HG03520 (cell line): ENCODE data around the gene UBL4A.

Experiments used
- ATAC-seq: cut with Tn5 transposase; IDR thresholded peaks from one replicate; pipeline ENCODE4 v1.9.1; 2021; ENCODE audit warnings: mild to moderate bottlenecking, moderate library complexity; ENCODE audit not compliant: unreplicated experiment

The UBL4A gene

DNA sequence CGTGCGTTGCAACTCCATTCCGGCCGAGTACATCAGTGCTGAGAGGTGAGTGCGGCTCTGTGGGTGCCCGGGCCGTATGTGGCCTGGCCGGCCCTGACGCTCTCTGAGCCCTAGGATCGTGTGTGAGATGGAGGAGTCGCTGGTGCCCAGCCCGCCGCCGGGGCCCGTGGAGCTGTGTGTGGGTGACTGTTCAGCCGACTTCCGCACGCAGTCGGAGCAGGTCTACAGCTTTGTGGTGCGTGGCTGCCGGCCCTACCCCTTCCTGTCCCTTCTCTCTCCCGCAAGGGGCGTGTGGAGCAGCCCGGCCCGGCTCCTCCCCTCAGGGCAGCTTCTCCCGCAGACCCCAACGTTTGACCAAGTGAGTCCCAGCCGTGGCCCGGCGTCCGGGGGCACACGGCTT is 20.4 kb downstream of the UBL4A start:
- ATAC-seq, result no peak

DNA sequence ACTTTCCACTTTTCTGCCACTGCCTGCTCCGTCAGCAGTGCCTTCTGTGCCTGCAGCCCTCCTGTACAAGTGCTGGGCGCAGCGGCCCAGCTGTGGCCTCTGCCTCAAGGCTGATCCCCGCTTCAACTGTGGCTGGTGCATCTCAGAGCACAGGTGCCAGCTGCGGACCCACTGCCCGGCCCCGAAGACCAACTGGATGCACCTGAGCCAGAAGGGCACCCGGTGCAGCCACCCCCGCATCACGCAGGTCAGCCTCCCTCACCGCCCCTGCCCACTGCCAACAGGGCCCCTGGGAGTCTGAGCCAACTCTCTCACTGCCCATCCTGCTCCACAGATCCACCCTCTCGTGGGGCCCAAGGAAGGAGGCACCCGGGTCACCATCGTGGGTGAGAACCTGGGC is 20.8 kb downstream of the UBL4A start:
- ATAC-seq, result no peak

DNA sequence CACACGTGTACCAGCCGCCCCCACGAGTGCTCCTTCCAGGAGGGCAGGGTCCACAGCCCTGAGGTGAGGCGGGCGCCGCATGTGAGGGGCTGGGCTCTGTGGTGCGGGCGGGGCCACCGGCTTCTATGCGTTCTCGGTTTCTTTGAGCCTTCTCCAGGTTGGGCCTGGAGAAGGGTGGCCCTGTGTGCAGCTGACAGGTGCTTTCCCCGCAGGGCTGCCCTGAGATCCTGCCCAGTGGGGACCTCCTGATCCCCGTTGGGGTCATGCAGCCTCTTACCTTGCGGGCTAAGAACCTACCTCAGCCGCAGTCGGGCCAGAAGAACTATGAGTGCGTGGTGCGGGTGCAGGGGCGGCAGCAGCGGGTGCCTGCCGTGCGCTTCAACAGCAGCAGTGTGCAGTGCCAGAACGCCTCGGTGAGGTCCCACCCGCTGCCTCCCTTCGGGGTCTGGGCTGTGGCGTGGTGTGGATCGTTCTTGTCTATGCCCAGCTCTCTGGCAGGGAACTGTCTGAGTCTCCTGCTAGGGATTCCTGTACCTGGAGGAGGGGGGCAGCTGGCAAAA is 21.5 kb downstream of the UBL4A start:
- no peak for ATAC-seq

DNA sequence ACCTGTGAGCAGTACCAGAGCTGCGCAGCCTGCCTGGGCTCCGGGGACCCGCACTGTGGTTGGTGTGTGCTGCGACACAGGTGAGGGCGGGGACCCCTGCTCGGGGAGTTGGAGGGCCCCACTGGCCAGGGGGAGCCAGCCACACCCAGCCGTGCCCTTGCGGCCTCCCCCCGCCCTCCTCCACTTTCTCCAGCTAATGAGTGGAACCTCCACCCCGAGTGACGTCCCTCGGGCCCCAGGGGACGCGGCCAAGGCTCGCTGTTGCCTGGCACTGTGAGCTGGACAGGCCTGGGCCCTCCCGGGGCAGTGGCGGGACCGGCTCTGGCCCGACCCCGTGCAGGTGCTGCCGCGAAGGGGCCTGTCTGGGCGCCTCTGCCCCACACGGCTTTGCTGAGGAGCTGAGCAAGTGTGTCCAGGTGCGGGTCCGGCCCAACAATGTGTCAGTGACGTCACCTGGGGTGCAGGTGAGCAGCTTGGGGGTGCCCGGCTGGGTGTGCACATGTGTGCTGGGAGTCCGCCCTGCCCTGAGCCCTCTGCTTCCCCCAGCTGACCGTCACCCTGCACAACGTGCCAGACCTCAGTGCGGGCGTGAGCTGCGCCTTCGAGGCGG is 22.7 kb downstream of the UBL4A start:
- ATAC-seq, result no peak

DNA sequence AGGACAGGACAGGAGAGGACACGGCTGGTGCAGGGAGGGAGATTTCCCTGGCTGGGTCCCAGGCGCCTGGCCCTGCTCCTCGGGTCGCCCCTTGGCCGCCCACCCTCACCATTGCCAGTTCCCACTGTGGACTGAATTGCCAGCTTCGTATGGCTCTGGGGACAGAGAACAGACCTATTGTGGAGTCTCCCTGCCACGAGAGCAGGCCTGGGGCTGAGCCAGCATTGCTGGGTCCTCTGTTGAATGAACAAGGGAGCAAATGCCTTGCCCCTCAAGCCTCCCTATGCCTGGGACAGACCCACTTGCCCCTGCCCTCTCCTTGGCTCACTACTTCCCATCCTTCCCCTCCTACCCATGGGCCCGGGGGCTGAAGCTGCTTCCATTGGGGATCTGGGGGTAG is 24.0 kb downstream of the UBL4A start:
- ATAC-seq, result no peak

DNA sequence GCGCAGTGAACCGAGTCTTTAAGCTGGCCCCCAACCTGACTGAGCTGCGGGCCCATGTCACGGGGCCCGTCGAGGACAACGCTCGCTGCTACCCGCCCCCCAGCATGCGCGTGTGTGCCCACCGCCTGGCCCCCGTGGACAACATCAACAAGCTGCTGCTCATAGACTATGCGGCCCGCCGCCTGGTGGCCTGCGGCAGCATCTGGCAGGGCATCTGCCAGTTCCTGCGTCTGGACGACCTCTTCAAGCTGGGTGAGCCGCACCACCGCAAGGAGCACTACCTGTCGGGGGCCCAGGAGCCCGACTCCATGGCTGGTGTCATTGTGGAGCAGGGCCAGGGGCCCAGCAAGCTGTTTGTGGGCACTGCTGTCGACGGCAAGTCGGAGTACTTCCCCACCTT is 26.1 kb downstream of the UBL4A start:
- no peak for ATAC-seq

DNA sequence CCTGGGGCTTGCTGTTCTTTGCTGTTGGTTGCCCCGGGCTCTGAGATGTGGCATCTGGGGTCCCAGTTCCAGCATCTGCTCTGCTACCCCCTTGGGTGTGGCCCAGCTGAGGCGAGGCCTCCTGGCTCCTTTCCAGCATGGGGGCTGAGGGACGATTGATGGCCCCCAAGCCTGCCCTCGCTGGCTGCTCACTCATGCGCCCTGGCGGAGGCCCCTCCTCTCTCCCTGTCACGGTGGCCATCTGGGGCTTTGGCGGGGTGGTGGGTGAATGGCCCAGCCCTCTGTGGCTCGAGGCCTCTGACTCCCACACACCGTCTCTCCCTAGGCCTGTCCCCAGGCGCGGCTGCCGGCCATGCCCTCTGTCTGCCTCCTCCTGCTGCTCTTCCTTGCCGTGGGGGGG is 26.6 kb downstream of the UBL4A start:
- ATAC-seq, result no peak

DNA sequence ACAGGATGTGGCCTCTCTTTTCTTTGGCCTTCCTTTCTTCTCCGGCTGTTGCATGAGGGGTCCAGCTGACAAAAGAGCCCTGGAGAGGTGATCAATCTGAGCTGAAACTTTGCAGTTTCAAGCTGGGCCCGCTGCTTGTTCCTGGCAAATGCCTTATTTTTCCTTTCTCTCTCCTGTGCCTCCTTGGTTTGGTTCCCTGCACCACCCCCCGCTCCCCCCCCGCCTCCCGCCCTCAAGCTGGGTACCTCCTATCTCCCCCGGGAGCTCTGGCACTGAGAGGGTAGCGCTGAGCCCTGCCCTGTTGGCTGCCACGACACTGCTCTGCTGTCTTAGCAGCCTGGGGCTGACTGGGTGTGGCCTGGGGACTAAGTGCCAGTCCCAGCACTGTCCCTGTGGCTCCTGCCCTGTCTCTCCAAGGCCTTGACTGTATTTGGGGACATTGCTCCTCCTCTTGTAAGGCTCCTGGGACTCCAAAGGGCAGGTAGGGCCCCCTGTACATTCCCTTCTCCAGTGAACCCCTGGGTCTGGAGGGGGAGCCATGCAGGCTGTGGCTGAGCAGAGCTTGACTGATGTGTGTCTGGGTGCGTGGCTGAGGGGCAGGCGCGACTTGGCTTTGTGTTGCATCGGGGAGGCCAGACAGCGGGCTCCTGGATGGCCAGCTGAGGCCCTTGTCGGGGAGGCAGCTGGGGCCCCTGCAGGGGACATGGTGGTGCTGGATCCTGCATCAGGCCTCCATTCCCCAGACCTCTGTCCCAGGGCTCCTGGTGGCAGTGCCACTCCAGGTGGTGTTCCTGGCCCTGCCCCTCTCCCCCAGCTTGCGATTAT is 27.2 kb downstream of the UBL4A start:
- no peak for ATAC-seq

DNA sequence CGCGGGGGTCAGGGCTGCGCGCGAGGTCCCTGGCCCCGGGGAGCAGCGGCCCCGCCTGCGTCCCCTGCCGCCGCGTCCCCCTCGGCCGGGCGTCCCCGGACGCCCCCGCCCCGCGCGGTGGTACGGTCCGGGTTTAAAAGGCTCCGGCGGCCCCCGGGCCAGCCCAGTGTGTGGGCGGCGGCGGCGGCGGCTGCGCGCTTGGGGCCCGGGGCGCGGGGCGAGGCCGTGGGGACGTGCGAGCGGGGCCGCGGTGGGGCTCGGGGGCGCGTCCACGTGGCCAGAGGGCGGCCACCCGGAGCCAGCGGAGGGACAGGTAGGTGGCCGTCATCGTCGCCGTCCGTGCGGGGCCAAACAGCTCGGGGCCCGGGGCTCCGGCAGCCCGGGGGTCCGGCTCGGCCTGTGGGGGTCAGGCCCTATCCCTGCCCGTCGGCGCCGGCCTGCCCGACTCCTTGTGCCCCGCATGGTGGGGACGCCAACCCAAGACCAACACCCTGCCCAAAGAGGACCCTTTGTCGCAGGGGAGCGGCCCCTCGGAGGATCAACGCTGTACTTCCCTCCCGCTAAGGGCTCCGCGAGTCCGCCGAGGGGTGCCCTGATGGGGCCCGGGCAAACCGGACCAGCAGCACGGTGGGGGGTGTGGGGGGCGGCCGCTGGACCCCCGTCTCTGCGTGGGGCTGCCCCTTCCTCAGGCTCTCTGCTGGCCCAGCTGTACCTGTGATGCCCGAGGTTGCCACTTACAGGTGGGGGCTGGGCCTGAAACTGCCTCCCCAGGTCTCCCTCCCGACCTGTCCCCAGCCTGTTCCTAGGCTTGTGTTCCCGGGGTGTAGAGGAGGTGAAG is 28.1 kb downstream of the UBL4A start, which contains the start of gene PLXNA3:
PLXNA3 (plus strand) TSS at position 166 of the 838 bp plus-strand sequence. CDS start 1,903 bp downstream, outside the sequence.
- ATAC-seq, result peak; percentile 37

DNA sequence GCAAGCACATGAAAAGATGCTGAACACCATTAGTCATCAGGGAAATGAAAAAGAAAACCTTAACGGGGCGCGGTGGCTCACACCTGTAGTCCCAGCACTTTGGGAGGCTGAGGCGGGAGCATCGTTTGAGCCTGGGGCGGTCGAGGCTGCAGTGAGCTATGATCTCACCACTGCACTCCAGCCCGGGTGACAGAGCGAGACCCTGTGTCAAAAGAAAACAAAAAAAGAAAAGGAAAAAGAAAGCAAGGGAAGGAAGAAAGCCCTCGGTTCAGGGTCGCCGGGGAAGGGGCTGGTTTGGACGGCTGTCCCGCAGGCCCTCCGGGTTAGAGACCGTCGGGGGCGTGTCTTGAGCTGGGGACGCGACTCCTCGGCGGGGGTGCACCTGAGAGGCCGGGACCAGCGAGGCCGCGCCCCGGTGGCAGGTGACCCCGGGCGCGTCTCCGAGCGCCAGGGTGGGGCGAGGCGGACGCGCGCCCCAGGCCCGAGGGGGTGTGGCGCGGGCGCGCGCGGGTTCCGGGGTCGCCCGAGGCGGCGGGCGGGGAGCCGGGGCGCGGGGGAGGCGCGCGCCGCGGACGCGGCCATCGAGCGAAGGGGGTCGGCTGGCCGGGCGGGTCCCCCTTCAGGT is 28.8 kb downstream of the UBL4A start:
- ATAC-seq, result peak; percentile 57

DNA sequence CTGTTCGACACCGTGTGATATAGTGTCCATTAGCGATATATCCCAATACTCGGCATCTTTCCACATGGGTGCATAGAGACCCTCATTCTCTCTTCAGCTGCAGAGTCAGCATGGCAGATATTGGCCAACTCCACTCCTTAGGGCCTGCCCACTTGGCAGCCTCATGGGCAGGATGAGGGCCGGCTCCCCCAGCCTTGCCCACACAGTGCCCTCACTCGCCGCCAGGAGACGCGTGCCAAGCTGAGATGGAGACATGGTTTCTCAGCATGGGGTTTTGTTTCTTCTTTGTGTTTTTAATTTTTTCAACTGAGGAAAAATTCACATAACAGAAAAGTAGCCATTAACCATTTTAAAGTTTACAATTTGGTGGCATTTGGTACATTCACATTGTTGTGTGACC is 33.6 kb downstream of the UBL4A start:
- ATAC-seq, result no peak

DNA sequence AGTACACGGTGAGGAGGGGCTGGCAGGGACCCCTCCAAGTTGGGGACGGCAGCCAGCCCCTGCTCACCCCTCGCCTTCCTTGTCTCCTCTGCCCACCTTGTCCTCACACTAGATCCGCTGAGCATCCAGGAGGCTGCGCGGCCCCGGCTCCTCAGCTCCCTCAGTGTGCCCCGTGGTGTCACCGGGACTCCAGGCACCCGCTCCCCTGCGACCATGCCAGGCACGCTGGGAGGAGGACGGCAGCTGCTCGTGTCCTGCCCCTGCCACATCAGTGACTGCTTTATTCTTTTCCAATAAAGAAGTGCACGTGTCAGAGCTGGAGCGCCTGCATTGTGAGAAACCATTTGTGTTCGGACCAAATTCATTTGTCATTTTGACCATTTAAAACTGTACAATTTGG is 36.1 kb downstream of the UBL4A start:
- no peak for ATAC-seq

DNA sequence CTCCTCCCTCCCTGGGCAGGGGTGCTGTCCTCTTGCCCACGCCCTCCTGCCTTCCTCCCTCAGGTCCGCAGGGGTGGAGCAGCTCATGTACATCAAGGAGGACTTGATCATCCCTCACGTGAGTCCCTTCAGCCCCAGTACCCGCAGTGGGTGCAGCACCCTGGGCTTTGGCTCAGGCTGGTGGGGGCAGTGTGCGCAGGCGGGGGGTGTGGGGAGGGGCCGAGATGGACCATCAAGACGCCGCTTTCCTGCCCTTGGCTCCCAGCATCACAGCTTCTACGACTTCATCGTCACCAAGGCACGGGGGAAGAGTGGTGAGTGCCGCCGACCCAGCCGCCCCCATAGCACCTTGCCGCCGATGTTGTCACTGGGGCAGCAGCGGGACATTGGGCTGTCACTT is 36.8 kb downstream of the UBL4A start:
- ATAC-seq, result no peak

DNA sequence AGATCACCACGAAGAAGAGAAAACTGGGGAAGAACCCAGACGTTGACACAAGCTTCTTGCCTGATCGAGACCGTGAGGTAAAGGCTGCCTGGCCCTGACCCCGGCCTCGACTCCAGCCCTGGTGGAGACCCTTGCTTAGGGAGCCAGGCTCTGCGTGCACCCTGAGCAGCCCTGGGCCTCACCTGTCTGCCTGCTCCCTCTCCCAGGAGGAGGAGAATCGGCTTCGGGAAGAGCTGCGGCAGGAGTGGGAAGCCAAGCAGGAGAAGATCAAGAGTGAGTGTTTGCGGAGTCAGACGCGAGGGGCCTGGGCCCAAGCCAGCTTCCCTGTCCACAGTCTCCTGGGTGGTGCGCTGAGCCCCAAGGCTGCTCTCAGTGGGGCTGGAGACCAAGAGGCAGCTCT is 37.9 kb downstream of the UBL4A start:
- no peak for ATAC-seq

DNA sequence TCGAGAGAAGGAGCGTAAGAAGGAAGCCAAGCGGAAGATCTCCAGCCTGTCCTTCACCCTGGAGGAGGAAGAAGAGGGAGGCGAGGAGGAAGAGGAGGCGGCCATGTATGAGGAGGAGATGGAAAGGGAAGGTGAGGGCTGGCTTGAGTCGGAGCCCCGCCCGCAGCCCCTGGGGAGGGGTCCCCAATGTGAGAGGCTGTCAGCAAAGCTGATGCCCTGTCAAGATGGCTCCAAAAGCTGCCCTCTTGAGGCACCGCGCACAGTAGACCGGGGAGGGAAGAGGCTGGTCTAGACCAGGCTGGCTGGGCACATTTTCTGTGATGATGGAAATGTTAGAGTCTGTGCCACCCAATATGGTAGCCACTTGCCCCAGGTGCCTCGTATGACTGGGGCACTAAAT is 40.0 kb downstream of the UBL4A start:
- no peak for ATAC-seq

DNA sequence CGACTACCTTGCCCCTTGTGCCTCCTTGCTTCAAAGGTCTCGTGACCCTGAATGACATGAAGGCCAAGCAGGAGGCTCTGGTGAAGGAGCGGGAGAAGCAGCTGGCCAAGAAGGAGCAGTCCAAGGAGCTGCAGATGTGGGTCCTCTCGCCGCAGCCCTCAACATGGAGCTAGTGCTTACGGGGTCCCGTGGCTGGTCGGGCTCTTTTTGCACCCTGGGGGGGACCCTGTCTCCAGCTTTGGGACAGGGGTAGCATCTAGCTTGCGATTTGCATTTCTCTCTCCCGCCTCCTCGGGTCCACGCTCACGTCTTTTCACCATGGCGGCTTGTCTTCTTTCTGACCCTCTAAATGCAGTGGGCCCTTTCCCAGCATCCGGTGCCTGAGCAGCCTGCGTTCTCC is 40.6 kb downstream of the UBL4A start:
- ATAC-seq, result no peak

DNA sequence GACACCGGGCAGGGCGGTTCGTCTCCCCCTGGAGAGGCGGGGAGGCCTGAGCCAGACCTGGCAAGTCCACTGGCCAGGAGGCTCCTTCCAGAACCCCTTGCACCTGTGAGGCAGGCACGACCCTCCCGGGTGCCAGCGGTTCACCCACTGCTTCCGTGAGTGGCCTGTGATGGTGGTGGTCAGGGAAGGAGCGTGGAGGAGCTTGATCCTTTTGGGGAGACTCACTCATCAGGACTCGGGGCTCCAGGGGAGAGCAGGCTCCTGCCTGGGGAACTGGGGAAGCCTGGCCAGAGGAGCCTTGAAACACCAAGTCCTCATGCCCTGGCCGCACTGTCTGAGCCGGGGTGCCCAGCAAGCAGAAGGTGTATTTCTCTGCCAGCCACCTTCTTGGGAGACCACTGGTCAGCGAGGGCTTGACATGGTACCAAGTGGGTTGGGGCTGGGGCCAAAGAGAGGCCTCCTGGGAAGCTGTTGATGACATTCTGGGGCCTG is 41.6 kb downstream of the UBL4A start:
- ATAC-seq, result no peak

DNA sequence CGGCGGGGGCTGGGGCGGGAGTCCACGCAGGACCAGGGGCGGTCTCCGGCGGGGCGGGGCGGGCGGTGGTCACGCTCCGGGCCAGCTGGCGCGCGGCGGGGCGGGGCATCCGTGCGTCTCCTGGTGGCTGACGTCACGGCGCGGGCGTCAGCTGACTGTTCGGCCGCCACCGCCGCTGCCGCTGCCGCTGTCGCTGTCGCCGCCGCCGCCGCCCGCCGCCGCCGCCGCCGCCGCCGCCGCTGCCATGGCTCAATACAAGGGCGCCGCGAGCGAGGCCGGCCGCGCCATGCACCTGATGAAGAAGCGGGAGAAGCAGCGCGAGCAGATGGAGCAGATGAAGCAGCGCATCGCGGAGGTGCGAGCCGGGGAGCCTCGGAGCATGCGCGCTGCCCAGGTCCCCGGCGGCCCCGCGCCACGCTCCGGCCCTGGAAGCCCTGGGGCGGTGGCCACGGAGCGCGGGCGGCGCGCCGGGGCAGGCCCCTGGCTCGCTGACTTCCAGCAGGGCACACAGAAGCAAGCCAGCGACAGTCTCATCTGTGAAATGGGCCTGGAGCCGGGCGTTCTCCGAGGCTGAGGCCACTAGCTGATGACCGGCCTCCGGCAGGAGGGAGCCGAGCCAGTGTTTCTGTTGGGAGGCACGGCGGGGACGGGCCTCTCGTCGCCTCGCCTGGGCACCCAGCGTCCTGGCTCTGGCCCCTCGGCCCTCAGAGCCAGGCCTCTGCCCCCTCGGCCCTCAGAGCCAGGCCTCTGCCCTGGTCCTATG is 42.2 kb downstream of the UBL4A start, which contains the start of gene FAM50A:
FAM50A (plus strand) TSS at position 150 of the 763 bp plus-strand sequence; CDS start at position 245, 95 bp downstream.
- ATAC-seq, result peak; percentile 57

DNA sequence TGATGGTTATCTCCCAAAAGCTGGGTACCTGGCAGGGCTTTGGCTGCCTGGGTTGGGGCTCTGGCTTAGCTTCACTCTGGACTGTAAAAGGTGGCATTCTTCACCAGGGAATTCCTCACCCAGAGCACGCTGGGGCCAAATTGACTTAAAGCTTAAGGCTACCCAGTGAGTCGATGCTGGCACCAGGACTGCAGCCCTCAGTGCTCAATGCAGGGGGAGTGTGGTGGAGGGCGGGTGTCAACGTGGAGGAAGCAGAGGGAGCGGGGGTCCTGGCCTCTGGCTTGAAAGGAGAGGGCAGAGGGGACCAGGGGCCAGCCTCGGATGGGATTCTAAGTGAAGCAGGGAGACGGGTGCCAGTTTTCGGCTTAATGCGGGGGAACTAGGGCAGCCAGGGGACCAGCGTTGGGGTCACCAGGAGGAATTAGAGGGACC is 42.9 kb downstream of the UBL4A start:
- no peak for ATAC-seq
